PC-9 (cell line): ENCODE measurements around the gene MTG1. TPM values are rescaled to one million over a fixed set of nuclear protein-coding genes. Genes with fewer than 3 reads are reported as not detected.

Source experiments
- BruUV-seq: library from RNA; stranded (reverse); fragments of 400-500 nt; replicated peaks from 2 replicates; lab custom pipeline; 2021; lab: Mats Ljungman, UMichigan
- CTCF ChIA-PET: fragments of 300-600 bp; sonication (Branson Sonifier 250); formaldehyde crosslinking; loops from one replicate; lab custom pipeline; 2022; ENCODE audit warnings: antibody characterized with exemption; lab: Charles Lee
- POLR2A ChIA-PET: fragments of 300-600 bp; sonication (Branson Sonifier 250); formaldehyde crosslinking; loops from one replicate; lab custom pipeline; 2022; ENCODE audit warnings: antibody characterized with exemption; ENCODE audit not compliant: unreplicated experiment; lab: Charles Lee
- DNase-seq, 2 experiments: peaks; one replicate each; pipeline versions ENCODE4 v3.0.0 to v3.0.0-alpha.2; 2015 to 2022; ENCODE audit warnings: mixed read lengths in 1 of 2
- H2AFZ ChIP-seq: fragments of 200-600 bp; sonication (generic); 2 replicates; pipeline ENCODE4 v1.8.1; 2017; ENCODE audit warnings: antibody characterized with exemption
- H3F3A ChIP-seq: fragments of 200-600 bp; sonication (generic); 2 replicates; pipeline ENCODE4 v1.8.1; 2017; ENCODE audit warnings: antibody characterized with exemption, mild to moderate bottlenecking, low read depth; ENCODE audit not compliant: insufficient read depth
- H3K27ac ChIP-seq: fragments of 200-600 bp; sonication (generic); 2 replicates; pipeline ENCODE4 v1.6.1; 2016; ENCODE audit warnings: mixed run types
- H3K27me3 ChIP-seq: fragments of 200-600 bp; sonication (generic); 2 replicates; pipeline ENCODE4 v1.6.1; 2016; ENCODE audit warnings: low read depth, mixed run types; ENCODE audit not compliant: insufficient read depth
- H3K36me3 ChIP-seq: fragments of 200-600 bp; sonication (generic); 2 replicates; pipeline ENCODE4 v1.6.1; 2016; ENCODE audit warnings: low read depth, mixed run types
- H3K4me1 ChIP-seq: fragments of 200-600 bp; sonication (generic); replicated peaks from 2 replicates; pipeline ENCODE4 v1.6.1; 2016; ENCODE audit warnings: mixed run types; ENCODE audit not compliant: insufficient read depth
- H3K4me2 ChIP-seq: fragments of 200-600 bp; sonication (generic); 2 replicates; pipeline ENCODE4 v1.6.1; 2017; ENCODE audit warnings: mixed run types
- H3K4me3 ChIP-seq: fragments of 200-600 bp; sonication (generic); 2 replicates; pipeline ENCODE4 v1.6.1; 2016; ENCODE audit warnings: mixed run types
- H3K79me2 ChIP-seq: fragments of 200-600 bp; sonication (generic); 2 replicates; pipeline ENCODE4 v1.6.1; 2017; ENCODE audit warnings: low read depth, mixed run types
- H3K9me2 ChIP-seq: fragments of 200-600 bp; sonication (generic); 2 replicates; pipeline ENCODE4 v1.8.1; 2017; ENCODE audit warnings: mild to moderate bottlenecking; ENCODE audit not compliant: insufficient read depth
- H3K9me3 ChIP-seq: fragments of 200-600 bp; sonication (generic); 2 replicates; pipeline ENCODE4 v1.8.1; 2016; ENCODE audit warnings: low read depth; ENCODE audit not compliant: insufficient read depth
- H4K20me1 ChIP-seq: fragments of 200-600 bp; sonication (generic); 2 replicates; pipeline ENCODE4 v1.8.1; 2017; ENCODE audit not compliant: insufficient read depth
- EZH2 ChIP-seq: fragments of 200-600 bp; sonication (generic); IDR thresholded peaks from 2 replicates; pipeline ENCODE4 v1.8.0; 2017; ENCODE audit warnings: antibody characterized with exemption, low read depth
- intact Hi-C: fragments of 100-400 bp; cut with micrococcal nuclease; formaldehyde crosslinking; loops from one replicate; pipeline ENCODE4 v1.10.0; 2022; ENCODE audit not compliant: unreplicated experiment
- total RNA-seq: library from RNA; stranded (reverse); gene quantifications from 2 replicates; pipeline ENCODE4 v1.2.3, GENCODE V29; 2021
- TF ChIP-seq, protein P1 (sequence below): fragments of 200-600 bp; sonication (generic); conservative IDR thresholded peaks from 2 replicates; pipeline ENCODE4 v1.6.1; 2017; ENCODE audit warnings: mixed run types, antibody characterized with exemption, mild to moderate bottlenecking, moderate library complexity

MTG1 gene
- total RNA-seq, 1 experiment from 2014 or later: 33.0 TPM

DNA sequence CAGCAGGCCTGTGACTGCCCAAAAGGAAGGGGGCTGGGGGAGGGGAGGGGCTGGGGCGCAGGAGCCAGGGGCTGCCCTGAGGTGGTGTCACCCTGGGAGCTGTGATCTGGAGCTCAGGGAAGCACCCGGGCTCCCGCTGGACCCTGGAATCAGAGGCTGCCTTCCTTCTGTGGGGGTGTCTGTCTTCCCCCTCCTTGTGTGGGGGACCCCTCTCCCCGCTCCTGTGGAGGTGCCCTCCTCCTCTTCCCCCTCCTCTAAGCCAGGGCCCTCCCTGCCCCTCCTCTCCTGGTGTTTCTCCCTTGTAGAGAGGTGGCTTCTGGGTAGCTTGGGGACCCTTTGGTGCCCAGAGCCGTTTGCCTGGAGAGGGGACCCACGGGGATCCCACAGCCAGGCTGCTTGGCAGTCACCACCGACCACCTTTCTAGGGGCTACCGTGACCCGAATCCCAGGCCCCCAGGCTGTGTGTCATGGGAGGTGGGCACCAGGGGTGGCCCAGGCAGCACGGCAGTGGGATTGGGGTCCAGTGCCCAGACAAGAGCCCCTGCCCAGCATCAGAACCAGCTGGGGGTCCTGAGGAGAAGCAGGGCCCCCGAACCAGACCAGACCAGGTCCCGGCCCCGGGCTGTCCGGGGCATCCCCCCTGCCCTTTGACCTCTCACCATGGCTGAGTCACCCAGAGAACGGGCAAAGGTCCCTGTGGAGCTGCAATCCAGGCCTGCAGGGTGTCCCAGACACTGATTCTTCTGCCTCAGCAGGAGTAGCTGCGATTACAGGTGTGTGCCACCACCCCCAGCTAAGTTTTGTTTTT lies 46.0 kb upstream of the MTG1 start:
- ChIA-PET CTCF (no interaction called here), POLR2A (no interaction called here)
- no peak for TF ChIP-seq EZH2
- TF ChIP-seq, protein P1, sequence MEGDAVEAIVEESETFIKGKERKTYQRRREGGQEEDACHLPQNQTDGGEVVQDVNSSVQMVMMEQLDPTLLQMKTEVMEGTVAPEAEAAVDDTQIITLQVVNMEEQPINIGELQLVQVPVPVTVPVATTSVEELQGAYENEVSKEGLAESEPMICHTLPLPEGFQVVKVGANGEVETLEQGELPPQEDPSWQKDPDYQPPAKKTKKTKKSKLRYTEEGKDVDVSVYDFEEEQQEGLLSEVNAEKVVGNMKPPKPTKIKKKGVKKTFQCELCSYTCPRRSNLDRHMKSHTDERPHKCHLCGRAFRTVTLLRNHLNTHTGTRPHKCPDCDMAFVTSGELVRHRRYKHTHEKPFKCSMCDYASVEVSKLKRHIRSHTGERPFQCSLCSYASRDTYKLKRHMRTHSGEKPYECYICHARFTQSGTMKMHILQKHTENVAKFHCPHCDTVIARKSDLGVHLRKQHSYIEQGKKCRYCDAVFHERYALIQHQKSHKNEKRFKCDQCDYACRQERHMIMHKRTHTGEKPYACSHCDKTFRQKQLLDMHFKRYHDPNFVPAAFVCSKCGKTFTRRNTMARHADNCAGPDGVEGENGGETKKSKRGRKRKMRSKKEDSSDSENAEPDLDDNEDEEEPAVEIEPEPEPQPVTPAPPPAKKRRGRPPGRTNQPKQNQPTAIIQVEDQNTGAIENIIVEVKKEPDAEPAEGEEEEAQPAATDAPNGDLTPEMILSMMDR: no peak
- H3K4me3 ChIP-seq: no peak overlapping the region
- H3K79me2 ChIP-seq: no peaks in the 10 kb centered on the region
- H3K27me3 ChIP-seq: no peaks in the 10 kb centered on the region
- BruUV-seq: no TSS peak
- H2AFZ ChIP-seq: no peak overlapping the region
- no peaks in the 10 kb centered on the region for H3K9me3 ChIP-seq
- H3K4me1 ChIP-seq: no peaks in the 10 kb centered on the region
- H3K9me2 ChIP-seq: no peaks in the 10 kb centered on the region
- no peaks in the 10 kb centered on the region for H3F3A ChIP-seq
- intact Hi-C loops: no loop called here
- no peak overlapping the region for H3K4me2 ChIP-seq
- H3K36me3 ChIP-seq: no peaks in the 10 kb centered on the region
- no peak for DNase-seq
- no peak overlapping the region for H3K27ac ChIP-seq
- H4K20me1 ChIP-seq: no peaks in the 10 kb centered on the region

DNA sequence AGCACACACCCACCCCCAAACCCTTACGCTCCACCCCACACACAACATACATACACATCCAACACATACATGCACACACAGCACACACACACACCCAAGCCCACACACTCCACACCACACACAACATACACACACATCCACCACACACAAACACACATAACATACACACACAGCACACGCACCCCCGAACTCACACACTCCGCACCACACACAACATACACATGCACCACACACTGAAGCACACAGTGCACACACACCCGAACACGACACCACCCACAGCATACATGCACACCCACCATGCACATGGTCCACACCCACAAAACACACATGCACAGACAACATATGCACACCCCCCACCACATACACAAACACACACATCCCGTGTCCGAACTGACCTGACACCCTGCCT lies 44.8 kb upstream of the MTG1 start:
- Histone ChIP-seq H3K36me3 (no peaks in the 10 kb centered on the region), H3K9me3 (no peaks in the 10 kb centered on the region), H3K27me3 (no peaks in the 10 kb centered on the region), H3K79me2 (no peaks in the 10 kb centered on the region), H3K4me2 (no peak overlapping the region), H4K20me1 (no peaks in the 10 kb centered on the region), H2AFZ (no peak overlapping the region), H3K4me3 (no peak overlapping the region), H3K4me1 (no peaks in the 10 kb centered on the region), H3K9me2 (no peaks in the 10 kb centered on the region), H3K27ac (no peak overlapping the region), H3F3A (no peaks in the 10 kb centered on the region)
- ChIA-PET CTCF (no interaction called here), POLR2A (no interaction called here)
- DNase-seq: no peak
- no peak for TF ChIP-seq EZH2
- TF ChIP-seq, protein P1: no peak
- intact Hi-C loops: no loop called here
- no TSS peak for BruUV-seq

DNA sequence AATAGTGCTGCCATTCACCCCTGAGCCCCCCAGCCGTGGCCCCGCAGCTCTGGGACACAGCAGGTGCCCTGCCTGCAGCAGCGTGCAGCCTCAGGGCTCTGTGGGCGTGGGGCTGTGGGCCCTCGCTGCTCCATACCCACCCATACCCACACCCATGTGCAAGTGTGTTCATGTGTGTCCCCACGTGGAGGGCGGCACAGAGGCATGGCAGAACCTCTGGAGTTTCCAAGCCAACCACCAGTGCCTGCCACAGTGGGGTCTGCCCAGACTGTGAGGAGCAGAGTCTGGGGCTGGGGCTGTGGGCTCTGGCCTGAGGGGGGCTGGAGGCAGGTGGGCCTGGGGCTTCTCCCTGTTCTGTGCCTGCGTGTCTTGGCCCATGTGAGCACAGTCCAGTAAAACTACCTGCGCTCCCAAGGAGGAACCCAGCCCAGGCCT lies 44.4 kb upstream of the MTG1 start:
- Histone ChIP-seq H2AFZ (no peak overlapping the region), H3K79me2 (no peaks in the 10 kb centered on the region), H3K9me3 (no peaks in the 10 kb centered on the region), H3K4me1 (no peaks in the 10 kb centered on the region), H3K4me2 (no peak overlapping the region), H4K20me1 (no peaks in the 10 kb centered on the region), H3K27ac (no peak overlapping the region), H3K27me3 (no peaks in the 10 kb centered on the region), H3K36me3 (no peaks in the 10 kb centered on the region), H3K4me3 (no peak overlapping the region), H3F3A (no peaks in the 10 kb centered on the region), H3K9me2 (no peaks in the 10 kb centered on the region)
- intact Hi-C loops: no loop called here
- no peak for DNase-seq
- POLR2A ChIA-PET: no interaction called here
- CTCF ChIA-PET: no interaction called here
- BruUV-seq: no TSS peak
- TF ChIP-seq, protein P1: no peak
- TF ChIP-seq EZH2: no peak
